Mesendoderm (in vitro differentiated cells): Measurements from ENCODE around the gene UBE3D. TPM values are rescaled to one million over a fixed set of nuclear protein-coding genes. Genes with fewer than 3 reads are reported as not detected.

Experiments
- DNase-seq: peaks from one replicate; pipeline ENCODE4 v3.0.0; 2013
- H2AK5ac ChIP-seq: 2 replicates; pipeline ENCODE4 v1.6.1; 2013; ENCODE audit warnings: low read length, inconsistent platforms
- H2BK120ac ChIP-seq: 2 replicates; pipeline ENCODE4 v1.6.1; 2013; ENCODE audit warnings: low read depth, mild to moderate bottlenecking, low read length, moderate library complexity, mixed read lengths
- H2BK15ac ChIP-seq: replicated peaks from 2 replicates; pipeline ENCODE4 v1.6.1; 2013; ENCODE audit warnings: low read depth, mild to moderate bottlenecking, moderate library complexity
- H2BK5ac ChIP-seq: 2 replicates; pipeline ENCODE4 v1.6.1; 2013; ENCODE audit warnings: low read length, inconsistent platforms
- H3K18ac ChIP-seq: 2 replicates; pipeline ENCODE4 v1.6.1; 2013; ENCODE audit warnings: mild to moderate bottlenecking, low read length, mixed read lengths
- H3K23ac ChIP-seq: one replicate; pipeline ENCODE4 v1.6.1; 2013; ENCODE audit warnings: low read length
- H3K27ac ChIP-seq: 2 replicates; pipeline ENCODE4 v1.5.1; 2013; ENCODE audit warnings: low read depth, mild to moderate bottlenecking, inconsistent platforms, low read length, moderate library complexity
- H3K27me3 ChIP-seq: 2 replicates; pipeline ENCODE4 v1.6.1; 2013; ENCODE audit warnings: low read length, control low read depth, mild to moderate bottlenecking, inconsistent platforms; ENCODE audit not compliant: insufficient read depth, poor library complexity
- H3K36me3 ChIP-seq: 2 replicates; pipeline ENCODE4 v1.6.1; 2013; ENCODE audit warnings: low read length, inconsistent platforms; ENCODE audit not compliant: control insufficient read depth, insufficient read depth
- H3K4ac ChIP-seq: one replicate; pipeline ENCODE4 v1.6.1; 2013; ENCODE audit warnings: low read depth, mild to moderate bottlenecking, low read length, moderate library complexity
- H3K4me1 ChIP-seq: 2 replicates; pipeline ENCODE4 v1.6.1; 2013; ENCODE audit warnings: low read depth, low read length, inconsistent platforms; ENCODE audit not compliant: control insufficient read depth
- H3K4me2 ChIP-seq: 2 replicates; pipeline ENCODE4 v1.6.1; 2013; ENCODE audit warnings: low read length
- H3K4me3 ChIP-seq: 2 replicates; pipeline ENCODE4 v1.5.1; 2013; ENCODE audit warnings: mild to moderate bottlenecking, low read length
- H3K56ac ChIP-seq: one replicate; pipeline ENCODE4 v1.6.1; 2013; ENCODE audit warnings: low read length
- H3K79me1 ChIP-seq: 2 replicates; pipeline ENCODE4 v1.6.1; 2013; ENCODE audit warnings: low read length, inconsistent platforms
- H3K79me2 ChIP-seq: 2 replicates; pipeline ENCODE4 v1.6.1; 2013; ENCODE audit warnings: mild to moderate bottlenecking, low read length; ENCODE audit not compliant: control insufficient read depth, insufficient read depth
- H3K9ac ChIP-seq: 2 replicates; pipeline ENCODE4 v1.6.1; 2013; ENCODE audit warnings: low read length, inconsistent platforms
- H4K5ac ChIP-seq: one replicate; pipeline ENCODE4 v1.6.1; 2013; ENCODE audit warnings: low read length
- H4K8ac ChIP-seq: one replicate; pipeline ENCODE4 v1.6.1; 2013; ENCODE audit warnings: low read depth, mild to moderate bottlenecking, control low read depth, low read length, moderate library complexity
- WGBS: extraction: QIAGEN DNeasy Blood & Tissue Kit; methylation state at CpG from one replicate; pipeline ENCODE4 v1.1.7; 2013; ENCODE audit warnings: low lambda C conversion rate, missing lambda C conversion rate; ENCODE audit not compliant: insufficient coverage; ENCODE audit errors: extremely low coverage; 5-methylcytosine and 5-hydroxymethylcytosine counted together
- small RNA-seq: library from polyadenylated mRNA; stranded (forward); fragments of <200 nt; extraction: miRNeasy Mini kit (QIAGEN cat#:217004); gene quantifications from one replicate; pipeline ENCODE3, GENCODE V24; 2013; ENCODE audit not compliant: insufficient read depth

Gene UBE3D

DNA sequence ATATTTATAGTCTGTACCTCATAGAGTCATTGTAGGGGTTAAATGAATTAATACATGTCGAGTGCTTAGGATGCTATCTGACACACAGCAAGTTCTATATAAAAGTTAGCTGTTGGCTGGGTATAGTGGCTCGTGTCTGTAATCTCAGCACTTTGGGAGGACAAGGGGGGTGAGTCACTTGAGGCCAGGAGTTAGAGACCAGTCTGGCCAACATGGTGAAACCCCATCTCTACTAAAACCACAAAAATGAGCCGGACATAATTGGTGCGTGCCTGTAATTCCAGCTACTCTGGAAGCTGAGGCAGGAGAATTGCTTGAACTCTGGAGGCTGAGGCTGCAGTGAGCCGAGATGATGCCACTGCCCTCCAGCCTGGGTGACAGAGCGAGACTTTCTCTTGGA lies 222.9 kb downstream of the UBE3D start:
- H3K4ac ChIP-seq, result no peak overlapping the region
- no peak for DNase-seq
- H3K4me2 ChIP-seq, result no peak overlapping the region
- H4K8ac ChIP-seq, result no peak overlapping the region
- no peak overlapping the region for H2BK5ac ChIP-seq
- no peak overlapping the region for H3K9ac ChIP-seq
- H4K5ac ChIP-seq, result no peak overlapping the region
- H3K4me1 ChIP-seq, result no peaks in the 10 kb centered on the region
- H3K56ac ChIP-seq, result no peak overlapping the region
- H2AK5ac ChIP-seq, result no peak overlapping the region
- no peaks in the 10 kb centered on the region for H3K36me3 ChIP-seq
- H3K4me3 ChIP-seq, result no peak overlapping the region
- no peak overlapping the region for H2BK15ac ChIP-seq
- H3K79me2 ChIP-seq, result no peaks in the 10 kb centered on the region
- no peak overlapping the region for H2BK120ac ChIP-seq
- H3K79me1 ChIP-seq, result no peaks in the 10 kb centered on the region
- H3K27me3 ChIP-seq, result no peaks in the 10 kb centered on the region
- H3K27ac ChIP-seq, result no peak overlapping the region
- H3K23ac ChIP-seq, result no peak overlapping the region
- no peak overlapping the region for H3K18ac ChIP-seq
- WGBS, result no CpG with 5 or more reads among the region's 6 CpGs

Small RNA genes within 50 kb of the gene (small RNA-seq; reads per million reads assigned to genes)
- gene LAP3P1, result not detected
